GM12801 (cell line): ENCODE results near the gene HSD11B1.

Source experiments
- CTCF ChIP-seq: IDR thresholded peaks from one replicate; pipeline ENCODE4 v1.5.1; 2011; ENCODE audit warnings: control low read depth; ENCODE audit not compliant: insufficient read length; ENCODE audit errors: extremely low read depth

Gene HSD11B1

GRCh38 chr1:209667103-209667502 is 37.5 kb upstream of the HSD11B1 start:
- no peak for TF ChIP-seq CTCF

- TF ChIP-seq CTCF, result no peak
These were observed 36.9 kb upstream of the HSD11B1 start for GRCh38 chr1:209667708-209668107.

GRCh38 chr1:209670441-209671082 is 34.1 kb upstream of the HSD11B1 start:
- no peak for TF ChIP-seq CTCF

GRCh38 chr1:209672705-209673630 is 31.7 kb upstream of the HSD11B1 start:
- no peak for TF ChIP-seq CTCF

GRCh38 chr1:209673631-209674417 is 30.8 kb upstream of the HSD11B1 start:
- no peak for TF ChIP-seq CTCF

- no peak for TF ChIP-seq CTCF
These were observed 29.6 kb upstream of the HSD11B1 start, which contains the start of gene G0S2 for GRCh38 chr1:209674957-209675564. Gene G0S2, plus strand, starts transcription at chr1:209675412. Its CDS starts 273 bp downstream, at chr1:209675685.
